ENCODE results near the gene CCPG1. TPM values are rescaled to one million over a fixed set of nuclear protein-coding genes. Genes with fewer than 3 reads are reported as not detected.

CCPG1 gene, protein sequence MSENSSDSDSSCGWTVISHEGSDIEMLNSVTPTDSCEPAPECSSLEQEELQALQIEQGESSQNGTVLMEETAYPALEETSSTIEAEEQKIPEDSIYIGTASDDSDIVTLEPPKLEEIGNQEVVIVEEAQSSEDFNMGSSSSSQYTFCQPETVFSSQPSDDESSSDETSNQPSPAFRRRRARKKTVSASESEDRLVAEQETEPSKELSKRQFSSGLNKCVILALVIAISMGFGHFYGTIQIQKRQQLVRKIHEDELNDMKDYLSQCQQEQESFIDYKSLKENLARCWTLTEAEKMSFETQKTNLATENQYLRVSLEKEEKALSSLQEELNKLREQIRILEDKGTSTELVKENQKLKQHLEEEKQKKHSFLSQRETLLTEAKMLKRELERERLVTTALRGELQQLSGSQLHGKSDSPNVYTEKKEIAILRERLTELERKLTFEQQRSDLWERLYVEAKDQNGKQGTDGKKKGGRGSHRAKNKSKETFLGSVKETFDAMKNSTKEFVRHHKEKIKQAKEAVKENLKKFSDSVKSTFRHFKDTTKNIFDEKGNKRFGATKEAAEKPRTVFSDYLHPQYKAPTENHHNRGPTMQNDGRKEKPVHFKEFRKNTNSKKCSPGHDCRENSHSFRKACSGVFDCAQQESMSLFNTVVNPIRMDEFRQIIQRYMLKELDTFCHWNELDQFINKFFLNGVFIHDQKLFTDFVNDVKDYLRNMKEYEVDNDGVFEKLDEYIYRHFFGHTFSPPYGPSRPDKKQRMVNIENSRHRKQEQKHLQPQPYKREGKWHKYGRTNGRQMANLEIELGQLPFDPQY
- 15.8 and 25.4 TPM in 2 replicates for total RNA-seq

DNA sequence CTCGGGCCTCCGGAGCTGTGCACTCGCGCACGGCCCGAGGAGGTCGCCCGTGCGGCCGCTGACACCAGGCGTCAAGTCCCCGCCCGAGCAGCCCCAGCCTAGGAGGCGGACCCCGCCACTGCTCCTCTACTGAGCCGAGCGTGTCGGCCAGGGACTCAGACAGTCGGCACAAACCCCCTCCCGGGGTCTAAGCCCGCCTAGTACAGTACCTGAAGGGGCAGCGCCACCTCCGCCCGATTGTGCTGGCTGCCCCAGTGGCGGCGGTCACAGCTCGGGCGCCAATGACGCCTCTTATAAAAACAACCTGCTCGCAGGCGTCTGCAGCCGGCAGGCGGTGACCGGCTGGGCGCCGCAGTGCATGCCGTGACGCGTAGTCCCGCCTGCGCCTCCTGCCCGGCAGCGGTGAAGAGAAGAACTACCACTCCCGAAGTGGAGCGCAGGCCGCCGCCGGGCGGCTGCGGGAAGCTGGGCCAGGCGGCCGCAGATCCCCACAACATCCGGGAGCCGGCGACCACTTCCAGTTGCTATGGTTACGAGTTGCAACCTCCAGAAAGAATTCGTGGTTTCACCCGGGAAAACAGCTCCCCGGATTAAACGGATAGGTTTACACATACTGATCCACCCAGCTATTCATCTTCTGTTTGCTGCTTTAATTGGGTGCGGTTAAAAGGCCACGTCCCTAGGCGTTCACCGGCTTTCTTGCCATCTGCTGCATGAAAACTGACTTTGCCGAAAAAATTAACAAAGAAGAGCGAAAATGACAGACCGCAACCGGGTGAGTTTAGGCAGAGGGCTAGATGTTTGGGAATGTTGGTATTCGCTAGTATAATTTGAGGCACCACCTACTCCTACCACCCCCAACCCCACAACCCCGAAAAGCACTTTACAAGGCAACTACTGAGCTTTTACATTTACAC, at the start of gene CCPG1, which contains the start of gene PIERCE2:
CCPG1 (minus strand) TSS at position 348 of the 917 bp plus-strand sequence. CDS start 18,935 bp downstream, outside the sequence.
PIERCE2 (plus strand) TSS at position 484 of the 917 bp plus-strand sequence; CDS start at position 758, 274 bp downstream.

DNA sequence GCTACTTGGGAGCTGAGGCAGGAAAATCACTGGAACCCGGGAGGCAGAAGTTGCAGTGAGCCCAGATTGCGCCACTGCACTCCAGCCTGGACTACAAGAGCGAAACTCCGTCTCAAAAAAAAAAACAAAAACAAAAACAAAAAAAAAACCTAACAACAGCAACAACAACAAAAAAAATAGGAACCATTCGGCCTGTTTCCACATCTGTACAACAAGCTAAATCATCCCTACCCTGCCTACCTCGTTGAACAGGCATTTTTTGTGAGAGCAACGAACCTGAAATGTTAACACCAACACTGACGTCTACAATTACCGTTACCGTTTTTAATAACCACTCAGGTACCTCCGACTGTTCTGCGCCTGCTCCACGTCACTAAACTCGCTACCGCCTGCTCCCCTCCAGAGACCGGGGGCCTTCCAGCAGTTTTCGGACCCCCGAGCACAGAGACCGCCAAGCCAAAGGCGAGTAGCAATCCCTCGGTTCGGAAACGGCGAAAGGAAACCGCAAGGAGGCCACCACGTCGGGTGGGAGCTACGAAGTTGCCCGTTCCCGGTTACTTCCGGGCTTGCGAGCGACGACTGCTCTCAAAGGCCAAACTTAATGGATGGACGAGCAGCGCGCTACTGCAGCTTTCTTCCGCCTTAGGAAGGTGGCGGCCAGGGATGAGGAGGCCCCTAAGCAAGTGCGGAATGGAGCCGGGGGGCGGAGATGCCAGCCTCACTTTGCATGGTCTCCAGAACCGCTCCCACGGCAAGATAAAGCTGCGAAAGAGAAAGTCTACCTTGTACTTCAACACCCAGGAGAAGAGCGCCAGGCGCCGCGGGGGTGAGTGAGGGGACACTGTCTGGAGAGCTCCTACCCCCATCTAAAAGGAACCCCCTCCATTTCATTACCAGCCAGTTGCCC, 89.3 kb downstream of the CCPG1 start, which contains the start of the genes PIGB and PIGBOS1:
PIGB (plus strand) TSS at position 635 of the 907 bp plus-strand sequence; CDS start at position 664, 29 bp downstream.
PIGBOS1 (minus strand) TSS at position 536 of the 907 bp plus-strand sequence. CDS start 1,331 bp downstream, outside the sequence.

Other genes starting within 250 kb of the CCPG1 start
- 38.2 and 43.2 TPM in 2 replicates for gene RSL24D1, start 211.4 kb downstream of the CCPG1 start, total RNA-seq
- 5.1 and 5.5 TPM in 2 replicates for gene RAB27A, start 118.5 kb downstream of the CCPG1 start, total RNA-seq
- gene PIGBOS1, start 89.2 kb downstream of the CCPG1 start, total RNA-seq, result 8.7 and 11.2 TPM in 2 replicates
- gene PIGB, start 89.1 kb downstream of the CCPG1 start, total RNA-seq, result 7.2 and 8.9 TPM in 2 replicates
- 1.6 and 2.1 TPM in 2 replicates for gene PIERCE2, start 136 bp upstream of the CCPG1 start, total RNA-seq
- gene DNAAF4, start 99.9 kb upstream of the CCPG1 start, total RNA-seq, result 1.8 and 2.0 TPM in 2 replicates
- gene PYGO1, start 180.0 kb upstream of the CCPG1 start, total RNA-seq, result 2.1 and 4.4 TPM in 2 replicates

Measured in mesangial cell (primary cell).